Activated T-cell treated with anti-CD3 and anti-CD28 coated beads for 4 hours (primary cell): ENCODE measurements around the gene ETV4.
"Not testable (repeated sequence)": the region's sequence is repeated elsewhere in the genome, so short reads cannot be mapped to it uniquely, and the experiment has no call there.

Experiments
- DNase-seq: peaks from one replicate; pipeline ENCODE4 v3.0.0-alpha.2; 2020

The ETV4 gene

DNA sequence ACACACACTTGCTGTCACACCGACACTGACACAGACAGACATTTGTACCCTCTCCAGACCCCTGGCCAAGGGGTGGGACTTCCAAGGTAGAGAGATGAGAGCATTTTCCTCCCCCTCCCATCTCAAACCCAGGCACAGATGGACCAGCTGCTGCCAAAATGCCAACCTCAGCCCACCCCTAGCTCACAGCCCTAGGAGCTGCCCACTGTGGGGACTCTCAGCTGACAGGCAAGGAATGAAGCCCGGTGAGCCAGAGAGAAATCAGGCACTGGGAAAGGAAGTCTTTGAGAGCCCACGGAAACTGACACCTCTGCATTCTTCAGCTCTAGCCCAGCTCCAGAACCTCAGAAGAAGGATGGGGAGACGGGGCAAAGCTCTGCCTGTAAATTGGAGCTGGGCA is 2.8 kb downstream of the ETV4 start:
- no peak for DNase-seq

DNA sequence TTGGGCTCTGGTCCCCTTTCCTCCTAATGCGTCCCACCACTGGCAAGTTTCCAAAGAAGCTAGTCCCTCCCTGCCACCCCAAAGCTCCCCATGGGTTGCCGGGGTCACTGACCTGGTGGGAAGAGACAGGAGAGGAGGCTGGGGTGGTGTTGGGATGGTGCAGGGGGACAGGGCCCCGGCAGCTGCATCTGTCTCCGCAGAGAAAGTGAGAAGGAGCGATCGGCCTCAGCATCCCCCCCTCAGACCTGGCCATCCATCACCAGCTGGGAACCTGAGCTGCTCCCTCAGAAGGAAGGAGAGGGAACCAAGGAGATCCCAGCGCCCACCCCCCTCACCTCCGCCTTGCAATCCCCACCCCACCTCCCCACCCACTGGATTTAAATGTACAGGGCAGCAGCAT is 3.3 kb downstream of the ETV4 start:
- DNase-seq, result no peak

DNA sequence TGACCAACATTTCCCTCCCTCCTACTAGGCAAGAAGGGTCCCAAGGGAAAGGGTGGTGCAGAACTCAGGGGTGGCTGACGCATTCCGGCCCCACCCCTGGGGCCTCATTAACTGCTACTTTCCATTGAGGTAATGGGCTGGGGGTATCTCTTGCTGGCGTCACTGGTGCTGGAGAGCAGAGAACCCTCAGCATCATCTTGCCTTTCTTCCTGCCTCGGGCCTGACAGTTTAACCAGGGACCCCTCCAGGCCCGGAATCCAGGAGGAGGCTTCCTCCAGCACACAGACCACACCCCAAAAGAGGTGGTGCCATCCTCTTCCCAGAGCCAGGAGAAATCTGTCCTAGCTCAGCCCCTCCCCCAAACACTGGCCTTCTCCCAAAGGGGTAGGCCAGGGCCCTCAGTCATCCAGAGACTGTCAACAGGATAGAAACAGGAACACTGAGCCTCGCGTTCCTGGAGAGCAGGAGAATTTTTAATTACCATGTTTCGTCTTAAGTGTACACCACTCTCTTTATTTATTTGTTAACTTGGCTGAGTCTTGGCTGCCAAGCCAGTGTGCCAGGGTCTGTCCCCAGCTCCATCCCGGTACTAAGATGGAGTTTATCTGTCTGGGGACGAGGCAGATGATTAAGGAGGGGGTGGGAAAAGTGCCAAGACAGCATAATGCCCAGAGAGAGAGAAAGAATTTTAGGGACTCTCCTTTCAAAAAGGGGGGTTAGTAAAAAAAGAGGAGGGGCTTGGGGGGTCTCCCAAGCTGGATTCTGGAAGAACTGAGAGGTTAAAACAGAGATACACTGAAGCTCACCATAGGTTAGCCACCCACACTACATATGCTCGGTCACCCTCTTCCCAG is 5.1 kb downstream of the ETV4 start:
- DNase-seq, result no peak

DNA sequence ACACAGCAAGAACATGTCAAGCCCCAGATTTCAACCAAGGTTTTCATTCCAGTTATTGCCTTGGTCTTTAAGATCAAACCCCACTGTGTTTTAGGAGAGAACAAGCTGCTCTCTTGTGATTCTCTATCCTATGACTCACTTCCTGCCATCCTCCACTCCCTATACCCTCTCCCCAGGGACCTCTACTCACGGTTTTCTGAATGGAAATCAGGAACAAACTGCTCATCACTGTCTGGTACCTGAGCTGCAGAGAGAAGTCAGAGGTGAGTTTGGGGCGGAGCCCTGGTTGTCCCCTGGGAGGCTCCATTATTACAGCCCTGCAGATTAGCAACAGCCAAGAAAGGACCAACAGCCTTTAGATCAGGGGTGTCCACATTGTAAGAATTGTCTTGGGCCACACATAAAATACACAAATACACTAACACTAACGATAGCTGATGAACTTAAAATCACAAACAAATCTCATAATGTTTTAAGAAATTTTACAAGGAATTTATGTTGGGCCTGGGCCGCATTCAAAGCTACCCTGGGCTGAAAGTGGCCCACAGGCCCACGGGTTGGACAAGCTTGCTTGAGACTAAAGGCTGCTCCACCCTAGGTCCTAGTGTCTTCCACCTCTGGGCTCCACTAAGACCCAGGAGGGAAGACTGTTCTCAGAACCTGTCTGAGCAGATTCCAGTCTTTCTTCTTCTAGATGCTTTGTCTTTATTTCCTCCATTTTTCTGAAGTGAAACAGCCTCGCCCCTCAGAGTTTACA is 9.7 kb downstream of the ETV4 start:
- DNase-seq, result no peak

DNA sequence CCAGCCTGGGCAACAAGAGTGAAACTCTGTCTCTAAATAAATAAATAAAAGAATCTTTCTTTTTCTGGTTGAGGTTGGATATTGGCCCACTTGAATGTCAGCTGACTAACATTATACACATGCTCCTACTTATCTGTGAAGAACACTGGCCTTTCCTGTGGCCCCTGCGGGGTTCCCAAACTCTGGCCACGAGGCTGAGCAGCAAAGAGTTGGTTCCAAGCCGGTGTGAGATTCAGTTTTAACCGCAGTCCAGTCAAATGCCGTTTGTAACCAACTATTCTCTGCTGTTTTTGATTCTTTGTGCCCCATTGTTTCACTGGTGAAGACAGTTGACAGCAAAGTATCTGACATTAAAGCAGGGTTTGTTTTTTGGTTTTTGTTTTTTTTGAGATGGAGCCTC is 11.2 kb downstream of the ETV4 start:
- no peak for DNase-seq

GRCh38 chr17:43533699-43534098 is 12.4 kb downstream of the ETV4 start:
- DNase-seq, result no peak

- DNase-seq, result no peak
These were observed 13.6 kb downstream of the ETV4 start for GRCh38 chr17:43532581-43532980.

DNA sequence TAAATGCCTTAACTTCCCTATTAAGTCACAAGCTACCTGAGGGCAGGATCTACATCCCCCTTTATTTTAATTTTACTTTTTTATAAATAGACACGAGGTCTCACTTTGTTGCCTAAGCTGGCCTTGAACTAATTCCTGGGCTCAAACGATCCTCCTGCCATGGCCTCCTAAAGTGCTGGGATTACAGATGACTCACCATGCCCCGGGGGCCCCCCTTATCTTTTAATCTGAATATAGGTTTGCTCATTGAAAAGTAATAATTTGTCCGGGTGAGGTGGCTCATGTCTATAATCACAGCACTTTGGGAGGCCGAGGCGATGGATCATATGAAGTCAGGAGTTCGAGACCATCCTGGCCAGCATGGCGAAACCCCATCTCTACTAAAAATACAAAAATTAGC is 14.2 kb downstream of the ETV4 start:
- DNase-seq, result no peak

- DNase-seq, result no peak
These were observed 15.1 kb downstream of the ETV4 start for GRCh38 chr17:43531082-43531378.

DNA sequence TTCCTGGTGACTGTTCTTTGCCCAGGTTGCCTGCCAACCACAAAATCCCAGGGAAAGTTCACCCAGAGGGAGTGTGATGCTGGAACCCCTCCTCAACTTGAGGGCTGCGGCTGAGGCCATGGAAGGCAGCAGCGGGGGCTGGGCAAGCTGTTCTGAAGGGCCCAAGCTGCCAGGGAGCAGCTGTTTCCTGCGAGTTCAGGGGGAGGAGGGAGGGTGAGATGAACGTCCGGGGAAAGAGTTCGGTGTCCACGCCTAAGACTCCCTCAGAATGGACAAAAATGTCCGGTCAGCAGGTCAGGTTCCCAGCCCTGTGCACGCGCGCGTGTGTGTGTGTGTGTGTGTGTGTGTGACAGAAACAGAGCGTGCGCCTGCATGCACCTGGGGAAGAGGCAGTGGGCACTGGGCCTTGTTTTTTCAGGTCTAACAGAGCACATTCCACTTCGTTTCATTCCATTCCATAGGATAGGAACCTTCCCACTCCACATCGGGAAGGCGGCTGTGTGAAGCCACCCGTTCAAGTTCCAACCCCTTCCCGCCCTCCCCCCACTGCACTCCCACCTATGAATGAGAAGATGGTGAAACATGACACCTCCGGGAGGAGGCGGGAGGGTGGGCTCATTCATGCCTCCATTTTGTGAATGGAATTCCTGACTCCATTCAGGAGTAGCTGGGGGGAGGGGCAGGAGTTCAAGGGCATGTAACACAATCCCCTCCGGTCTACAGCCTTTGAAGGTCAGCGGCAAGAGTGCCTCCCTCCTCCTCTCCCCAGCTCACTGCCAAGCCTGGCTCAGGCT is 15.7 kb downstream of the ETV4 start:
- no peak for DNase-seq

DNA sequence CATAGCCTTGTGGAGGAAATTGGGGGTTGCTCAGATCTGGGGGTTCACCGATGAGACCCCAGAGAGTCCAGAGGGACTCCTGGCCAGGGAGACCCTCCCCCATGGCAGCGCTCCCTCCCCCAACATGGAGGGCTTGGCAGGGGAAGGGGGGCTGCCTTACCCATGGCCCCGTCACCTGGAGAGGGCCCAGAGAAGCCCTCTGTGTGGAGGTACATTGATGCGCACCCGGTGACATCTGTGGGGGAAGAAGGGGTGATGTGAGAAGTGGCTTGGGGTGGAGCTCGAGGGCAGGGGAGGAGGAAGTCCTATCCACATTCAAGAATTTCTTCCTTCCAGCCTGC is 16.2 kb downstream of the ETV4 start:
- DNase-seq, result no peak

GRCh38 chr17:43528988-43529814 is 16.9 kb downstream of the ETV4 start:
- no peak for DNase-seq

DNA sequence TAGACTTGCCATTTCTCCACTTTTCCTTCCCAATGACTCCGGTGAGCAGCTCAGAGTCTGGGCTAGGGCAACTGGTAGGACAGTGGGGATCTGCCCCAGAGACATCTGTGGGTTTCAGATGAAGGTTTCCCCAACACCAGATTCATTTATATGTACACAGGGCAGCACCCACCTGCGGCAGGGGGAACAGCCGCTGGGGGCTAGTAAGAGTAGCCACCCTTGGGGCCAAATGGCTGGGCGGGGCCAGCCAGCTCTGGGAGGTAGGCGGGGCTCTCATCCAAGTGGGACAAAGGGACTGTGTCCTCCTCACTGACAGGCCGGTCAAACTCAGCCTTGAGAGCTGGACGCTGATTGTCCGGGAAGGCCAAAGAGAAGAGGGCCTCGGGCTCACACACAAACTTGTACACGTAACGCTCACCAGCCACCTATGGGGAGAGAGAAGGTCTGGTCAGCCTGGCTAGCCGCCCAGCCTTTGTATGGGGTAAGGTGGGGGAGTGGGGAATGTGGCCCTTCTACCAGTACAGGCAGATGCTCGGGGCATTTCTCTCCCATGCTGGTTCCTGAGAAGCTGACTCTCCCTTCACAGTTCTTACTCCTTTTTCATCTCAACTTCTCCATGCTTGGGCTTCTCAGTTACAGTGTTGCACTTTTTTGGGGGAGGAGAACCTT is 17.7 kb downstream of the ETV4 start:
- no peak for DNase-seq

DNA sequence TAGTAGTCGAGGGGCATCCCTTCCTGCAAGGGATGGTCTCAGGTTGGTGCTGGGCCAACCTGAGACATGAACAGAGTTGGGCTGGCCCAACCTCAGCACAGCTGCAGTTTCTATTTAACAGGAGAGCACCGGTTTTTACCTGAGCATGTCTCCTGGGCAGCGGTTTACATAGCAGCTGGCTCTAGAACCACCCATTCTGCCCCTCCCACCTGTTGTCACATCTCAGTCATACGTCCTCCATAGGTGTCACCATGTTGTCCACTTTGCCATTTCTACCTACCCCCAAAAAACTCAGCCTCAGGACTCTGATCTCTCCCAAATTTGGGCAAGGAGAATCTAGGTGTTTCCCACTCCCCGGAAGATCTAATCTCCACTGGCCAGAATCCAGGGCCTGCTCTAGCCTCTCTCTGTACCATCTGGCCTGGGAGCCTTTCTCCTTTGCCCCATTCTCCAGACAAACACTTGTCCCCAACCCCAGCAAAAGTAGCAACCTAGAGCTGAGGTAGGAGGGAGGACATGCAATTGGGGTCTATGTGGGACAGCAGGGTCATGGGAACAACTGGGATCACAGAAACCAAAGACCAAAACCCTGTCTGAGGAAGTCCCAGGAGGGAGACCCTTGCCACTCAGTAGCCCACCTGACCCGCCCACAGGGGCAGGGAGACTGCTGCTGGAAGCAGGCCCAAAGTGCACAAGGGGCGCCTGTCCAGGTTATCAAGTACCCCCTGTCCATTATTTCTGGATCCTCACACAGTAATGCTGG is 19.1 kb downstream of the ETV4 start:
- DNase-seq, result no peak

DNA sequence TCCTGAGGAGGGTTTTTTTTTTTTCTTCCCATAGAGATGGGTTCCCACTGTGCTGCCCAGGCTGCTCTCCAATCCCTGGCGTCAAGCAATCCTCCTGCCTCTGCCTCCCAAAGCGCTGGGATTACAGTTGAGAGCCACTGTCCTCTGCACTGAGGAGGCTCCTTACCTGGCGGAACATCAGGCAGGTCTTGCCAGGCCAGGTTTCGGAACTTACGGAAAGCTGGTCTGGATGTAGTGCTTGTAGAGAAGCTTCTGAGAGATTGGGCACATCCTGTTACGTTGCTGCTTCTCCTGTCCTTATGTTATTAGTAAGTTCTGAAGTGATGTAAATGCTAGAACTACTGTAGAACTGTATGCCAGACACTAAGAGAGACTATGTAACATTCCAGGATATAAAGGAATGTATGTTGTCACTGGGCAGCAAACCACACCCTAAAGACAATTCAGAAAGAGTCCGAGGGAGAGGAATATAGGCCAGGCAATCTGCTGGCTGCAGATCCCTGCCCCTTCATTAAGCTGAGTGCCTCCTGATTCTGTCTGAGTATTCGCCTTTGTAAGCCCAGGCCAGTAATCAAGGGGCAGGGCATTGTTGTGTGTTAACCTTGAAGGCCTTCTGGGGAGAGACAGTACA is 21.1 kb downstream of the ETV4 start:
- no peak for DNase-seq

DNA sequence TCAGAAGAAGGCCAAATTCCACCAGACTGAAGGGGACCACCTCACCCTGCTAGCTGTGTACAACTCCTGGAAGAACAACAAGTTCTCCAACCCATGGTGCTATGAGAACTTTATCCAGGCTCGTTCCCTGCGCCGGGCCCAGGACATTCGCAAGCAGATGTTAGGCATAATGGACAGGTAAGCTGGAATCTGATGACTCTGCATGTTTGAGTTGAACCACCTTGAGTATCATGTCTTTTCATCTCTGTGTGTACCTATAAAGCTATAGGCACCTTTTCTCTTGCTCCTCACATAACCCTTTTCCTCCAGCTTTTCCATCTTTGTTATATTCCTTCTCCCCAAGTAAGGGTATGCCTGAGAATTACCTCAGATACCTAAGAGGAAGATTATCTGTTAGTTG is 24.8 kb downstream of the ETV4 start:
- DNase-seq, result no peak

- DNase-seq, result no peak
These were observed 28.3 kb downstream of the ETV4 start for GRCh38 chr17:43517615-43518386.

- no peak for DNase-seq
These were observed 29.0 kb downstream of the ETV4 start for GRCh38 chr17:43517161-43517560.

DNA sequence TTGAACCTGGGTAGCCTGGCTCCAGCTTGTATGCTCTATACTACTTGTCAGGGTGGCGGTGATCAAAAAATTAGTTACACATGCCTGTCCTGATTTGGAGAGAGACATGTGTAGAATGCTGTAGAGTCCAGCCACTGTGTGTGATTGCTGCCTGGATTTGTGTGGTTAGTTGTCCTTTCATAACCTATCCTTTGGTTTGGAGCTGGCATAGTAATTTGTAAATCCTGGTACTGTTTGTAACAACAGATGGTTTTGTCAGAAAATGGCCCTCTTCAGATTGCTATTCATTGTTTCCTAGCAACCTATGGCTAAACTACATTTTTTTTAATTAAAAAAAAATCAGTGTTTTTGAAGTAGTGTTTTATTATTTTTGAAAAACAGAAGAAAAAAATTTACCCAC is 30.5 kb downstream of the ETV4 start:
- DNase-seq, result no peak

GRCh38 chr17:43511199-43511598 is 34.9 kb downstream of the ETV4 start:
- DNase-seq, result not testable (repeated sequence)
